ENCODE results near the gene SYMPK.

The SYMPK gene

DNA sequence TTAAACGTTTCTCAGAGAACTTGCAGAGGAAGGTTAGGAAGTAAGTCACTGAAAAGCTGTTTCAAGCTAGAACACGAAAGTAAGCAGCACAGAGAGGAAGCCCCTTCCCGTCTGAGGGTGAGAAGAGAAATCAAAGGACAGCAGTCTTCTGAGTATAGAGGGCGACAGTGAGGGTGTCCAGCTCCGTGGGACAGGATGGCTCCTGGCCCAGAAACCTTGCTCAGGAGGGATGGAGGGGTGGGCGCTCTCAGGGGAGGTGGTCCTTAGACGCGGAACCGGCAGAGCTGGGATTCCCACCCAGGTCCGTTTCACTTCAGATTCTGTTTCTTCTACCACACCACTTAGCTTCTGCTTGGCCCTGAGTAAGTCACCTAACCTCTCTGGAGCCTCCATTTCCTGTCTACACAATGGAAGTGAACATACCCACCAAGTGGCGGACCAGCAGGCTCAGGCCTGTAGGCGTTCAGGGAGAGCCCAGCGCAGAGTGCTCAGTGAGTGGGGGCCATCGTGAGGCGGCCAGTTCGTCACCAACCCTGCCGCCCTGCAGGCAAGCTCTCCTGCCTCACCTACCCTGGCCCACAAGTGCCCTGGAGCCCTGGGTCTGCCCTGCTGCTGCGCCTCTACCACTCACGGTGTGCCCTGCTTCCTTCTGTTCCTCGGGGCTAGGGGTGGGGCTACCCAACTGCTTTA lies 42.4 kb downstream of the SYMPK start:
- TF ChIP-seq CTCF (IDR thresholded peaks at IDR 0.05; ENCODE audit: low read depth, low read length, missing control alignments) = no peak
- DNase-seq (ENCODE audit: extremely low read depth, low read depth) = no peak
- H3K4me3 ChIP-seq (replicated peaks; ENCODE audit: low read depth, low read length) = no peak overlapping the region

DNA sequence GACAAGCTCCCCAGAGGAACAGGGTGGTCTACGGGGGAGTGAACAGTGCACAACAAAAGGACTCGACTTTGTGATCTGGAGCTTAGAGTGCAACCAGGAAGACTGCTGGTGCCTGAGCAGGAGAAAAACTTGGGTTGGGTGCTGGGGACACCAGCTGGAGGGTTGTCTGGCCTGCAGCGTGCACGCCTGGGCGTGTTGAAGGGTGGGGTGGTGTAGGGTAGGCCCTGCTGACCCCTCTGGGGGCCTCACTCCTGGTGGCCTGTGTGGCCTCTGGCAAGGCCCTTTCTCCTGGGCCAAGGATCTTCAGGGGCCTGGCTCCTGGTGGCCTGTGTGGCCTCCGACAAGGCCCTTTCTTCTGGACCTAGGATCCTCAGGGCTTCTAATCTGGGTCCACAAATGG lies 43.2 kb downstream of the SYMPK start:
- no peak overlapping the region for H3K4me3 ChIP-seq (replicated peaks; ENCODE audit: low read depth, low read length)
- DNase-seq (ENCODE audit: extremely low read depth, low read depth) = no peak
- TF ChIP-seq CTCF (IDR thresholded peaks at IDR 0.05; ENCODE audit: low read depth, low read length, missing control alignments) = no peak

DNA sequence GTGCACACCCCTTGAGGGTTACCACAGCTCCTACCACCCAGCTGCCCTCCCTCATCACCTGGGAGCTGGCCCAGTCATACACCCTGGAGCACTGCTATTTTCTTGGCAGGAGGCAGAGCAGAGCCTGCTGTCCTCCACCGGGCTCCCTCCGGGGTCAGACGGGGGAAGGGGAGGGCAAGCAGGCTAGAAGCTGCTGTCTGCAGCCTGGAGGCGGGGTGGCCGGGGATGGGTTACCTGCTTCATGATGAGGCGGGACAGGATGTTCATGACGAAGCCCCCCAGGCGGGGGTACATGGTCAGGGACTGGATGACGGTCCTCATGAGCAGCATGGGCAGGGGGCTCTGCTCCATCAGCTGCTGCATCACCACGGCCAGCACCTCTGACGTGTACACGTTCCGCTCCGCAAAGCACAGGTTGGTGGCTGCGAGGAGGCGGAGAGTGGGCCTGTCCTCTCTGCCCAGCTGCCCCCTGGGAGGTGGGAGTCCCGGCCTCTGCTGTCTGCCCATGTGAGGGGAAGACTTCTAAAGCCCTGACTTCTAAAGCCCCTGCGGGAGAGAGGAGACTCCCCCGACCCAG lies 45.1 kb downstream of the SYMPK start:
- H3K4me3 ChIP-seq (replicated peaks; ENCODE audit: low read depth, low read length) = no peak overlapping the region
- no peak for DNase-seq (ENCODE audit: extremely low read depth, low read depth)
- no peak for TF ChIP-seq CTCF (IDR thresholded peaks at IDR 0.05; ENCODE audit: low read depth, low read length, missing control alignments)

- DNase-seq (ENCODE audit: extremely low read depth, low read depth) = peak; percentile 90
- no peak overlapping the region for H3K4me3 ChIP-seq (replicated peaks; ENCODE audit: low read depth, low read length)
- TF ChIP-seq CTCF (IDR thresholded peaks at IDR 0.05; ENCODE audit: low read depth, low read length, missing control alignments) = peak; percentile 99
Measured at GRCh38 chr19:45817010-45817724, 45.8 kb downstream of the SYMPK start.

- no peak for TF ChIP-seq CTCF (IDR thresholded peaks at IDR 0.05; ENCODE audit: low read depth, low read length, missing control alignments)
- DNase-seq (ENCODE audit: extremely low read depth, low read depth) = no peak
- H3K4me3 ChIP-seq (replicated peaks; ENCODE audit: low read depth, low read length) = no peak overlapping the region
Measured at GRCh38 chr19:45816236-45817009, 46.5 kb downstream of the SYMPK start.

GRCh38 chr19:45815481-45816216 lies 47.3 kb downstream of the SYMPK start:
- H3K4me3 ChIP-seq (replicated peaks; ENCODE audit: low read depth, low read length) = no peak overlapping the region
- TF ChIP-seq CTCF (IDR thresholded peaks at IDR 0.05; ENCODE audit: low read depth, low read length, missing control alignments) = no peak
- DNase-seq (ENCODE audit: extremely low read depth, low read depth) = no peak

Data from HFF-Myc (cell line).